K562 (cell line): ENCODE results near the gene ACP1. TPM values are rescaled to one million over a fixed set of nuclear protein-coding genes. Genes with fewer than 3 reads are reported as not detected.
A peak's percentile ranks its signal among the peaks of the same experiment; 100 is the strongest.

Experiments
- ATAC-seq: fragments of 200-7000 bp; cut with Tn5 transposase; 3 replicates; pipeline ENCODE4 v1.9.1; 2020; ENCODE audit warnings: moderate library complexity
- BruUV-seq: library from RNA; stranded (reverse); fragments of 400-500 nt; replicated peaks from 2 replicates; lab custom pipeline; 2021; lab: Mats Ljungman, UMichigan
- CTCF ChIA-PET: fragments of 300-600 bp; formaldehyde crosslinking; extraction: SDS; loops from one replicate; lab custom pipeline; 2021; ENCODE audit warnings: low intra/inter-chr PET ratio; lab: Yijun Ruan, JAX
- POLR2A ChIA-PET: fragments of 300-600, 350-650 bp; sonication (Branson Sonifier 250); formaldehyde crosslinking; extraction: SDS; loops from one replicate; lab custom pipeline; 2021; ENCODE audit warnings: antibody characterized with exemption, inconsistent platforms; lab: Yijun Ruan, JAX
- DNase-seq, 4 experiments: peaks; one replicate each; pipeline versions ENCODE4 v3.0.0 to v3.0.0-alpha.2; 2011 to 2018; ENCODE audit warnings: low spot score in 3 of 4, mixed read lengths in 3 of 4; ENCODE audit errors: extremely low read depth in 1 of 4
- FAIRE-seq: peaks from 2 replicates; lab custom pipeline; 2011; peaks lifted over from hg19 to GRCh38; lab: Jason Lieb, UNC
- H2AFZ ChIP-seq: 2 replicates; pipeline ENCODE4 v1.6.0; 2011; ENCODE audit warnings: low read depth, low read length, control low read depth, inconsistent platforms
- H3K27ac ChIP-seq: fragments of 200-600 bp; 3 replicates; pipeline ENCODE4 v1.8.0; 2011; ENCODE audit warnings: low read depth, mild to moderate bottlenecking, control low read depth, inconsistent platforms, low read length, moderate library complexity, mixed read lengths; ENCODE audit errors: extremely low read depth
- H3K27me3 ChIP-seq, 2 experiments: fragments of 300-600 bp in 1 of 2; 2 replicates in 1 of 2; 3 replicates in 1 of 2; pipeline versions ENCODE4 v1.6.0 to v1.8.0; 2011; ENCODE audit warnings: inconsistent platforms in 2 of 2, low read length in 2 of 2, mild to moderate bottlenecking in 1 of 2, mixed read lengths in 1 of 2, moderate library complexity in 1 of 2; ENCODE audit not compliant: control insufficient read depth in 2 of 2, insufficient read depth in 2 of 2
- H3K36me3 ChIP-seq: fragments of 300-600 bp; 3 replicates; pipeline ENCODE4 v1.8.0; 2011; ENCODE audit warnings: mild to moderate bottlenecking, low read length, inconsistent platforms; ENCODE audit not compliant: control insufficient read depth, insufficient read depth
- H3K4me1 ChIP-seq, 2 experiments: fragments of 200-600 bp in 1 of 2; replicated peaks in 1 of 2; 2 replicates in 1 of 2; 3 replicates in 1 of 2; pipeline versions ENCODE4 v1.5.1 to v1.8.0; 2011; ENCODE audit warnings: inconsistent platforms in 2 of 2, low read length in 2 of 2, mild to moderate bottlenecking in 1 of 2, mixed read lengths in 1 of 2, moderate library complexity in 1 of 2; ENCODE audit not compliant: control insufficient read depth in 2 of 2, insufficient read depth in 2 of 2
- H3K4me2 ChIP-seq: 2 replicates; pipeline ENCODE4 v1.6.1; 2011; ENCODE audit warnings: low read length, control low read depth, inconsistent platforms, mixed read lengths; ENCODE audit not compliant: insufficient read depth
- H3K4me3 ChIP-seq: fragments of 200-600 bp; sonication (generic), shearing (Covaris generic); 2 replicates; pipeline ENCODE4 v1.5.1; 2016; ENCODE audit warnings: control low read depth, inconsistent platforms
- H3K79me2 ChIP-seq: fragments of 200-600 bp; 3 replicates; pipeline ENCODE4 v1.8.0; 2011; ENCODE audit warnings: low read length, inconsistent platforms; ENCODE audit not compliant: control insufficient read depth, insufficient read depth
- H3K9ac ChIP-seq, 2 experiments: 2 replicates each; pipeline versions ENCODE4 v1.6.0 to v1.6.1; 2011; ENCODE audit warnings: low read depth in 2 of 2, low read length in 2 of 2, control low read depth in 1 of 2, inconsistent platforms in 1 of 2, mild to moderate bottlenecking in 1 of 2, mixed read lengths in 1 of 2; ENCODE audit not compliant: insufficient read depth in 1 of 2
- H3K9me1 ChIP-seq: one replicate; pipeline ENCODE4 v1.6.0; 2011; ENCODE audit warnings: inconsistent platforms, mild to moderate bottlenecking, low read length, moderate library complexity; ENCODE audit not compliant: control insufficient read depth, insufficient read depth
- H3K9me3 ChIP-seq: replicated peaks from 2 replicates; pipeline ENCODE4 v1.5.1; 2011; ENCODE audit warnings: low read depth, low read length, inconsistent platforms; ENCODE audit not compliant: control insufficient read depth, insufficient read depth
- H4K20me1 ChIP-seq: replicated peaks from 2 replicates; pipeline ENCODE4 v1.6.1; 2011; ENCODE audit warnings: low read length, inconsistent platforms, mixed read lengths; ENCODE audit not compliant: control insufficient read depth, insufficient read depth
- ARID1B ChIP-seq: fragments of 450-650 bp; IDR thresholded peaks from 2 replicates; pipeline ENCODE4 v1.6.1; 2016; ENCODE audit warnings: antibody characterized with exemption, mild to moderate bottlenecking, inconsistent platforms
- ATF7 ChIP-seq: fragments of 450-650 bp; IDR thresholded peaks from 2 replicates; pipeline ENCODE4 v1.7.1; 2014; ENCODE audit warnings: mild to moderate bottlenecking, moderate library complexity
- CHD2 ChIP-seq: IDR thresholded peaks from 2 replicates; pipeline ENCODE4 v1.6.1; 2011; ENCODE audit warnings: low read depth, low read length
- CTBP1 ChIP-seq: fragments of 450-650 bp; IDR thresholded peaks from 2 replicates; pipeline ENCODE4 v1.6.1; 2016; ENCODE audit warnings: borderline replicate concordance
- E2F6 ChIP-seq, 2 experiments: IDR thresholded peaks; 2 replicates each; pipeline ENCODE4 v1.6.1; 2011; ENCODE audit warnings: borderline replicate concordance in 1 of 2, control low read depth in 1 of 2, low read depth in 1 of 2, low read length in 1 of 2, mild to moderate bottlenecking in 1 of 2, mixed read lengths in 1 of 2, moderate library complexity in 1 of 2; ENCODE audit not compliant: insufficient read depth in 1 of 2, insufficient read length in 1 of 2, poor library complexity in 1 of 2, severe bottlenecking in 1 of 2; ENCODE audit errors: extremely low read depth in 1 of 2
- FOXA1 ChIP-seq: fragments of 450-650 bp; IDR thresholded peaks from 2 replicates; pipeline ENCODE4 v1.6.1; 2016; ENCODE audit warnings: mild to moderate bottlenecking, borderline replicate concordance
- FOXJ2 ChIP-seq: fragments of 200-800 bp; sonication (Bioruptor generic); IDR thresholded peaks from 2 replicates; pipeline ENCODE4 v1.6.1; 2016; ENCODE audit warnings: missing genetic modification characterization, missing compliant biosample characterization
- HDAC2 ChIP-seq: fragments of 450-650 bp; IDR thresholded peaks from 2 replicates; pipeline ENCODE4 v1.6.1; 2016; ENCODE audit warnings: mild to moderate bottlenecking
- KLF6 ChIP-seq: fragments of 250-450 bp; sonication (Bioruptor Pico); IDR thresholded peaks from 2 replicates; pipeline ENCODE4 v1.4.0; 2020; ENCODE audit warnings: mild to moderate bottlenecking, moderate library complexity, borderline replicate concordance
- PRMT5 ChIP-seq: sonication (generic); formaldehyde crosslinking; IDR thresholded peaks from 2 replicates; pipeline ENCODE4 v1.5.0; 2020; ENCODE audit warnings: missing genetic modification reagents
- TAF9B ChIP-seq: fragments of 450-650 bp; IDR thresholded peaks from 2 replicates; pipeline ENCODE4 v1.6.1; 2018; ENCODE audit warnings: mild to moderate bottlenecking; ENCODE audit not compliant: partially characterized antibody
- TRIM25 ChIP-seq: fragments of 450-650 bp; IDR thresholded peaks from 2 replicates; pipeline ENCODE4 v1.7.0; 2016; ENCODE audit warnings: borderline replicate concordance
- ZBTB8A ChIP-seq: fragments of 450-650 bp; IDR thresholded peaks from 2 replicates; pipeline ENCODE4 v1.6.1; 2018; ENCODE audit warnings: mild to moderate bottlenecking, moderate library complexity; ENCODE audit not compliant: partially characterized antibody
- ZKSCAN1 ChIP-seq: fragments of 150-350 bp; IDR thresholded peaks from 2 replicates; pipeline ENCODE4 v1.6.1; 2016; ENCODE audit warnings: low read depth, low read length
- ZNF124 ChIP-seq: sonication (generic); formaldehyde crosslinking; IDR thresholded peaks from 2 replicates; pipeline ENCODE4 v1.8.1; 2022; ENCODE audit warnings: missing genetic modification reagents
- ZNF143 ChIP-seq: sonication (generic); formaldehyde crosslinking; IDR thresholded peaks from 2 replicates; pipeline ENCODE4 v1.9.0; 2022; ENCODE audit warnings: mild to moderate bottlenecking, missing genetic modification reagents
- WGBS: fragments of 100-300 bp; shearing (Covaris generic); methylation state at CpG from one replicate; pipeline ENCODE4 v1.1.6; 2016; ENCODE audit warnings: low coverage, mixed read lengths; ENCODE audit not compliant: insufficient coverage; ENCODE audit errors: missing lambda C conversion rate; 5-methylcytosine and 5-hydroxymethylcytosine counted together
- in situ Hi-C: fragments of 300-500 bp; cut with MboI; formaldehyde crosslinking; loops from 4 replicates; pipeline ENCODE4 v1.15.0; 2018; ENCODE audit warnings: inconsistent platforms, mixed read lengths
- intact Hi-C: fragments of 100-400 bp; cut with micrococcal nuclease; formaldehyde crosslinking; loops from 2 replicates; pipeline ENCODE4 v1.14.2; 2022
- polyA plus RNA-seq, 8 experiments: library from polyadenylated mRNA; depleted of rRNA in 4 of 8; stranded (reverse) in 5 of 8; unstranded in 3 of 8; fragments of >200 nt; fragmentation: Nextera tagmentation in 2 of 8; fragmentation: Illumina TruSeq in 1 of 8; extraction: Ambion mirVana in 2 of 8; extraction: Trizol in 1 of 8; gene quantifications; 2 replicates each; pipeline versions ENCODE4 v1.2.1 to v1.2.3, GENCODE V29; 2011 to 2014; ENCODE audit warnings: inconsistent platforms in 1 of 8, missing spikeins in 1 of 8
- total RNA-seq, 7 experiments: library from RNA; depleted of rRNA in 6 of 7; stranded (reverse); fragments of >200 nt in 6 of 7; fragmentation: Illumina TruSeq in 2 of 7; extraction: Trizol in 2 of 7; gene quantifications; 2 replicates each; pipeline versions ENCODE4 v1.2.1 to v1.2.3, GENCODE V29; 2011 to 2021; ENCODE audit warnings: low replicate concordance in 1 of 7

ACP1 gene
- total and polyA plus RNA-seq, 9 of the 15 experiments (the other 6 are each of a cell fraction or from before 2014, with no cell fraction given): 139 to 493 (median 189) TPM

- no peak overlapping the region for H3K27ac ChIP-seq
- ChIA-PET CTCF (no interaction called here), POLR2A (no interaction called here)
- no peaks in the 10 kb centered on the region for H3K79me2 ChIP-seq
- H3K9ac ChIP-seq: no peak overlapping the region
- BruUV-seq: no TSS peak
- H4K20me1 ChIP-seq: no peaks in the 10 kb centered on the region
- peaks cover 8% of the 10 kb centered on the region for H3K9me3 ChIP-seq
- no peaks in the 10 kb centered on the region for H3K27me3 ChIP-seq
- H3K36me3 ChIP-seq: no peaks in the 10 kb centered on the region
- H3K9me1 ChIP-seq: no peaks in the 10 kb centered on the region
- H3K4me2 ChIP-seq: no peak overlapping the region
- H2AFZ ChIP-seq: 0 out of 2 replicates have a peak overlapping the region, but pooled peaks have one; percentile 14
- no peak for DNase-seq
- no peak overlapping the region for H3K4me3 ChIP-seq
- 28% methylated on average over 7 of the region's 7 CpGs for WGBS
- TF ChIP-seq E2F6 (IDR thresholded peaks at IDR 0.05; ENCODE audit: borderline replicate concordance in 1 of 2, extremely low read depth in 1 of 2, insufficient read depth in 1 of 2, insufficient read length in 1 of 2, low read depth in 1 of 2, low read length in 1 of 2, poor library complexity in 1 of 2, severe bottlenecking in 1 of 2) (no peak), PRMT5 (CRISPR knock-in tag) (no peak), ZBTB8A (no peak), ZKSCAN1 (no peak), CHD2 (no peak)
- intact Hi-C loops (no loop called here), in situ Hi-C loops (no loop called here)
- no peaks in the 10 kb centered on the region for H3K4me1 ChIP-seq
- no peak for FAIRE-seq
- ATAC-seq: no peak
Observed at GRCh38 chr2:254241-254640, 10.5 kb upstream of the ACP1 start.

GRCh38 chr2:255195-255594 lies 9.6 kb upstream of the ACP1 start:
- WGBS: 22% methylated on average over 2 of the region's 2 CpGs
- BruUV-seq: no TSS peak
- Histone ChIP-seq H2AFZ (no peak overlapping the region), H3K9ac (no peak overlapping the region), H3K9me1 (no peaks in the 10 kb centered on the region), H3K27me3 (no peaks in the 10 kb centered on the region), H3K27ac (no peak overlapping the region), H4K20me1 (no peaks in the 10 kb centered on the region), H3K4me2 (no peak overlapping the region), H3K36me3 (no peaks in the 10 kb centered on the region), H3K4me3 (no peak overlapping the region), H3K79me2 (no peaks in the 10 kb centered on the region), H3K4me1 (no peaks in the 10 kb centered on the region), H3K9me3 (peaks cover 8% of the 10 kb centered on the region)
- intact Hi-C loops (no loop called here), in situ Hi-C loops (no loop called here)
- ChIA-PET POLR2A (no interaction called here), CTCF (no interaction called here)
- DNase-seq: no peak
- no peak for ATAC-seq
- no peak for FAIRE-seq
- TF ChIP-seq ZNF143 (no peak), ZNF124 (CRISPR knock-in tag) (no peak), FOXJ2 (tag) (no peak), FOXA1 (no peak), HDAC2 (no peak), TRIM25 (no peak), TAF9B (no peak), KLF6 (CRISPR knock-in tag) (no peak), ATF7 (no peak), ARID1B (no peak), CTBP1 (no peak)
